Endometrium (tissue), 2 donors: ENCODE data around the gene PARK7.
A peak's percentile ranks its signal among the peaks of the same experiment; 100 is the strongest.
"Not testable (repeated sequence)": the region's sequence is repeated elsewhere in the genome, so short reads cannot be mapped to it uniquely, and the experiment has no call there.

Source experiments
- FAIRE-seq: peaks from 2 replicates; lab custom pipeline; 2012; peaks lifted over from hg19 to GRCh38; lab: Jason Lieb, UNC
- donor health status: control.
- donor health status: control.

The PARK7 gene

DNA sequence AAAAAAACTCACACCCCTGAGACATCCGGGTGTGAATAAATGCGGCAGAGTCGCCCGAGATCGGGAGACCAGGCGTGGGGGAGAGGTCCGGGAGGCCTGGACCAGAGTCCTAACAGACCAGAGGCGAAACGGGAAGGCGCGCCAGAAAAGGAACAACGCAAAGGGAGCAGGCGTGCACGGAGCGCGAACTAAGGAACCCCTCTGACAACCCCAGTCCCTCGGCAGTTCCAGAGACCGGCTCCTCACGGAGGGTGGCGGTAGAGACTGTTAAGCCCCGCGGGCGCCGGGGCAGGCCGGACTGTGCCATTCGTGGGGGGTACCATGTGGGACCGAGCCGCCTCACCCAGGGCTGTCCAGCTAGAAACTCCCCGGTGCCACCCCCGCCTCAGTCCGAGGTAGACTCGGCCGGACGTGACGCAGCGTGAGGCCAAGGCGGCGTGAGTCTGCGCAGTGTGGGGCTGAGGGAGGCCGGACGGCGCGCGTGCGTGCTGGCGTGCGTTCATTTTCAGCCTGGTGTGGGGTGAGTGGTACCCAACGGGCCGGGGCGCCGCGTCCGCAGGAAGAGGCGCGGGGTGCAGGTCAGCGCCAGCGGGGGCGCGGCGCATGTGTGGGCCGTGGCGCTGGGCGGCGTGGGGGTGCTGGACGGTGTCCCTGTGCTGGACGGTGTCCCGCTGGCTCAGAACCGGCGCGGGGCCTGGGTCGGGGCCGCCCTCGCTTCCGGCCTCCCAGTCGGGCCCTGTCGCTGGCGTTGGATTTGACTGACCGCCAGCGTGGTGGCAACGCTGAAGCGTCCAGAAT lies at the start of gene PARK7:
TSS of gene PARK7 (plus strand) at position 496 of the 798 bp plus-strand sequence. CDS start 1,075 bp downstream, outside the sequence.
- peak; percentile 86 for FAIRE-seq

DNA sequence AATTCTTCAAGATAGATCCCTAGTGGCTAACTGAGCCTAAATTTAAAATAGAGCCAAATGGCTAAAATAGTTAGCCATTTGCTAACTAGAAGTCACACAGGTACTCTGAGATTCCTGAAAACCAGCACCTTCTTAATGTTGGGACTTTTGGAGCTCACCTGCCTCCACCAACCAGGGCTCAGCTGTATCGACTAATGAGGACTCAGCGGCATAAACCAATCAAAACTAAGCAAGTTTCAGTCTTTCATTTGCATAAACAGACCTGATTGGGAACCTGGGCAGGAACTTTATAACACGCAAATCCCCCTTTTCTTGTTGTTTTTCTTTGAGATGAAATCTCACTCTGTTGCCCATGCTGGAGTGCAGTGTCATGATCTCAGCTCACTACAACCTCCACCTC lies 49.4 kb upstream of the PARK7 start:
- FAIRE-seq, result no peak

DNA sequence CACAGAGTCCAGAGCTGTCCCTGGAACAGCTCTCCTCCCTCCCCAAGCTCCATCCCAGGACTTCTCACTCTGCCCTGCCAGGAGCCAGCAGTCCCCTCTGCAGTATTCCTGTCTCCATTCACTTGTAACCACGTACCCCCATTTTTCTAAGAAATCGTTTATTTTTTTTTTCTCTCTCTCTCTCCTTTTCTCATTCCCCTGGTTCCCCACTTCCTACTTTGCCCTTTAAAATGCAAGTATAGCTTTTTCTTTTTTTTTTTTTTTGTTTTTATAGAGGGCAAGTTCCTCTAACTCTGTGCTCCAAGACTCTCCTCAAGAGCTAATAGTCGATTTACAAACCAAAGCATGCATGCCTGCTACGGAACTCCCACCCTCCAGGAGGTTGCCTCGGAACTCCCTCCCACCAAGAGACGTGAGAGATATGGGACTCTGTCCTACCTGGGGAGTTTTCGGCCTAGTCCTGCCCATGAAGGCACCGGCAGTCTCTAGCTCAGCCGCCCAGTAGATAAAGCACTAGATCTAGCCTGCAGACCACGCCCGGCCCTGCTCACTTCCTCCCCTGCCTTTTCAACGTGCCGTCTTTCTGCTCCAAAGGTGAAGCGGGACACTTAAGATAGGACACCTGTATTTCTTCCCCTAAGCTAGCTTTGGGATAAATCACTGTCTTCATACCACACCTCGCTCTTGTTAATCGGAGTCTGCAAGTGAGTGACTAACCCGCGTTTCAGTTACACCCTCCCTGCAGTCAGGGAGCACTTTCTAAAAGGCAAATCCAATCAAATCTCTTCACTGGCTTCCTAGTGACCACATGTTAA lies 48.6 kb upstream of the PARK7 start:
- FAIRE-seq, result no peak

DNA sequence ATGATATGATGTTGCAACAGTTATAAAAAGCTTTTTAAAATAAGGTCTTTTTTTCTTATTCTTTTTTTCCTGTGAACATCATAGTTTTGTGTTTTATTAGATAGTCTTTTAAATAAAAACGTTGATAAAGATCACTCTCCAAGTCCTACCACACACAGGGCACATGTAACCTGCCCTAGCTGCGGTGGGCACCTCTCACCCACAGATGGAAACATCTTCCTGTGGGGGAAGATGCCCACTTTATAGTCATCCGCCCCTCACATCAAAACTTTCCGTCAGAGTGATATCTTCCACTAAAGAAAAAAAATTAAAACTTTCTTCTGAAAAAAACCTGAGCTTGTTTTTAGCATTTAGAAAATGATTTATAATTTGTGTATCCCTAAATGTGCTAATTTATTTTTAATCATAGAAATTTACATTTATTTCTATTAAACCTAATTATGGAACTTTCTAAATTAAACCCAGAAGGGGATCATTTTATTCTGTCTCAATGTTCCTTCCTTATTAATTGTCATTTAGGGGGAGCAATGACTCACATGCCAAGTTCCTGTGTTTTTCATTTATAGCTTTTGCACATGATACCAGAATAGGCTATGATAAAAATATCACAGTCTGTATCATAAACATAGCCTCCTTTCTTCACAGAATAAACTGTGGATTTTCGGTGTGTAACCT lies 45.5 kb upstream of the PARK7 start:
- no peak for FAIRE-seq

- no peak for FAIRE-seq
These were observed 45.0 kb upstream of the PARK7 start for GRCh38 chr1:7916501-7916830.

GRCh38 chr1:7917971-7918370 lies 43.5 kb upstream of the PARK7 start:
- not testable (repeated sequence) for FAIRE-seq

GRCh38 chr1:7919880-7920279 lies 41.6 kb upstream of the PARK7 start:
- no peak for FAIRE-seq

- no peak for FAIRE-seq
These were observed 39.7 kb upstream of the PARK7 start for GRCh38 chr1:7921796-7922195.

DNA sequence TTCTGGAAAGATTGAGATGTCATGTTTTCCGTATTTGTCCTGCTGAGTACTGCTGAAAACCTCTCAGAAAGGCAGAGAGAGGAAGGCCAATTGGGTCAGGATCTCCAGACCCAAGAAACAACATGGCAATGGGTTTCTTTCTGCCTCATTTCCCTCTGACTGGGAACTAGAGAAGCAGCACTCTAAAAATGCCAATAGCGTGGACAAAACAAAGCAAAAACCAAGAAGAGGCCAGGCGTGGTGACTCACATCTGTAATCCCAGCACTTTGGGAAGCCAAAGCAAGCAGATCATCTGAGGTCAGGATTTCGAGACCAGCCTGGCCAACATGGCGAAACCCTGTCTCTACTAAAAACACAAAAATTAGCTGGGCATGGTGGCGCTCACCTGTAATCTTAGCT lies 39.2 kb upstream of the PARK7 start:
- no peak for FAIRE-seq

GRCh38 chr1:7927061-7927460 lies 34.5 kb upstream of the PARK7 start:
- not testable (repeated sequence) for FAIRE-seq

DNA sequence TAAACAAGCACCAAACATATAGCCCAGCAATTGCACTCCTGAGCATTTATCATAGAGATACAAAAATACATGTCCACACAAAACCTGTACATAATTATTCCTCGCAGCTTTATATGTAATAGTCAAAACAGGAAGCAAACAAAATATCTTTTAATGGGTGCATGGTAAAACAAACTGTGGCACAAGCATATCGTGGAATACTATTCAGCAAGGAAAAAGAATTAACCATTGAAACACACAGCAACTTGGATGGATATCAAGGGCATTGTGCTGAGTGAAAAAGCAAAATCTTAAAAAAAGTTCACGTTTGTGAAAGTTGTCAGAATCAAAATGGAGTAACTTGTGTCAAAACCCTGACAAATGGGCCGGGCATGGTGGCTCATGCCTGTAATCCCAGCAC lies 33.3 kb upstream of the PARK7 start:
- FAIRE-seq, result no peak

DNA sequence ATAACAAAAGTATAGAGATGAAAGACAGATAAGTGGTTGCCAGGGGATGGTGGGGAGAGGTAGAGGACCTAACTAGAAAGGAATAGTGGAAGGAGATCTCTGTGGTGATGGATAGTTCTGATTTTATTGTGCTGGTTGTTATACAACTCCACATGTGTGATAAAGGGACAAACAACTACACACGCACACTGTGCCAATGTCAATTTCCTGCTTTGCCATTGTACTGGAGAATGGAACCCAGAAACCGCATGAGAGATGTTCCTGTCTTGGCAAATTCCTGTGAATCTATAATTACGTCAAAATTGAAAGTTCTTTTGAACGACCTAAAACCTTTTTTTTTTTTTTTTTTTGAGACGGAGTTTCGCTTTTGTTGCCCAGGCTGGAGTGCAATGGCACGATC lies 31.9 kb upstream of the PARK7 start:
- no peak for FAIRE-seq

GRCh38 chr1:7930645-7931445 lies 30.7 kb upstream of the PARK7 start:
- no peak for FAIRE-seq

- FAIRE-seq, result no peak
These were observed 30.1 kb upstream of the PARK7 start for GRCh38 chr1:7931446-7931812.

GRCh38 chr1:7932524-7933138 lies 28.9 kb upstream of the PARK7 start:
- FAIRE-seq, result no peak

DNA sequence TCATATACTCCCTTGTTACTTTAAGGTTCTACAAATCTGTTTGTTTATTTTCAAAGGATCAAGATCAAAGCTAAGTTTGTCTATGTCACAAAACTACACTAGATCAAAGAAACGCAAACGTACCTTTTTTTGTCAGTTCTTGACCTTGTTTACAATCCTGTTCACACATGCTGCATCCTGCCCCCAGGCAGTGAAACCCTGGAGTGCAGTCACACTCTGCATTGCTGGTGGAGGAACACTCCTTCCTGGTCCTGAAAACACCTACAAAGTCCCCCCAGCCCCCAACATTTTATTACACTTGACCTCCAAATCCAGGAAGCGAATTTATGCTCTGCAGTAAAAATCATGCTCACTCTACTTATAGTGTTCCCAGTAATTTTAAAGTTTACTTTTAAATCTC lies 23.4 kb upstream of the PARK7 start:
- no peak for FAIRE-seq

DNA sequence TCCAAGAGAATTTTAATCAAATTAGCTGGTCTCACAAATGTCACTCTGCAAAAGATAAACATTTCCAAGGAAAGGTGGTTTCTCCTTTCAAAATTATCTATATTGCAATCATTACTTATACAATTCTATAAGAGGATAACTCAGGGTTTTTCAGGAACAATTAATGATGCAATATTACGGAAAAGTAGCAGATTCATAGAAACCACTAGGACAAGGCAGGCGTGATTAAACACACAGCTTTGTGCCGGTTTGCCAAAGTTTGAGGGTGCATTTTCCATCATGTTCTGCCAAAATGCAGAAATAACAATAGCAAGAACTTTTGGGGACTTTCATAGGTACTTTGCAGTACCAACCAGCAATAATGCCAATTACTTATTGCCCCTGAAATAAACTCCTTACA lies 21.5 kb upstream of the PARK7 start:
- no peak for FAIRE-seq

DNA sequence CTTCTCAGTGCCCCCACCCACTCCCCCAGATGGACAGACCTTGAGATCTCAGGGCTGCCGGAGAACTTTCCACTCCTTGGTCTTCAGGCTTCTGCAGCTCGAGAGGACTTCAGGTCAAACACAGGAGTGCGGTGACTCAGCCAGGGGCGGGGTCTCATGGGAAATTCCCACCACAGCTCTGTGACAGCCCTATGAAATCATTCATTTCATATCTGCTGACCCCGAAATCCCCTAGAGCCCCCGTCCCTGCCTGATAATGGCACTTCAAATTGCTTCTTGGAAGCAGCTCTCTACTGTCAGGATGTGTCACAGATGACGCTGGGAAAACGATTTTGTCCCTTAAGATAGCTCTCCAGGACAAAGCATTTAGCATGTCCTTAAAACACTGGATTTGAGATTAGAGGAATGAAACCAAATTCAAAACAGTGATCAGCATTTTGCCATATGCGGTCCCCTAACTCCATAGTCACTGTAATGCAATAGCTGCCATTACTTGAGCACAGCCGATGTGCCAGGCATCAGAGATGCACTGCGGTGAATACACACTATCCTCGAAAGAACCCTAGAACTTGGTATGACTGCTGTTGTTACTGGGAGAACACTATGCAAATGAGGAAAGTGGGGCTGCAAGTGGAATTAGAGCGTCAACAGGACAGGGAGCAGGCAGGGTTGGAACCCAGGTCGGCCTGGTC lies 20.6 kb upstream of the PARK7 start, which contains the start of gene TNFRSF9:
TSS of gene TNFRSF9 (minus strand) at position 95 of the 692 bp plus-strand sequence. CDS start 845 bp downstream, outside the sequence.
- FAIRE-seq, result no peak

- FAIRE-seq, result no peak
These were observed 20.1 kb upstream of the PARK7 start for GRCh38 chr1:7941437-7941793.

DNA sequence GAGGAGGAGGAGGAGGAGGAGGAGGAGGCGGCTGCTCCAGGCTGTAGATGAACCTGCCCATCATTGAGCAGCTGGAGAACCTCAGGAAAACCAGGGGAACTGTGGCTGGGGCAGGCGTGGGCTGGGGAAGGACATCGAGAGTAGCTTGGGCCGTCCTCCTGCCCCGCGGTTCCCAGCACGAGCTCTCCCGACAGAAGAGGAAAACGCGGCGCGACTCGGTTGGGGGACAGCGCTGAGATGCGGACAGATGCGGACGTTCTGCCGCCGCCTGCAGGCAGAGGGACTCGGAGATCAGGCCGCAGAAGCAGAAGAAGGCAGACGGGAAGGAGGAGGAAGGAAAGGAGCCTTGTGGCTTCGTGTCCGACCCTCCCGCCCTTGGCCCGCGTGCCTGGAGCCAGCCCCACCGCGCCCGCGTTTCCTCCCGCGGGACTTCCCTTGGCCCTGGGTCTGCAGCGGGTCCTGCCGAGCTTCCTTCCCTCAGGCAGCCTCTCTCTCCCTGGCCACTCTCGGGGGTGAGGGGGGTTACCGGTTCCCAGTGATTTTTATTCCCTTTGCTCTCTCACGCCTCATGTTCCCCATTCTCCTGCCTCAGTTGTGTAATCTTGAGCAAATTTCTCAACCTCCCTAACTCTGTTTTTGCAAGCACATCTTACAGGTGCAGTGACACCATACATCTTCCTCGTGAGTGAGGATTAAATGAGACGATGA lies 19.1 kb upstream of the PARK7 start:
- FAIRE-seq, result no peak
